ENCODE measurements around the gene TRIO.

The TRIO gene

GRCh38 chr5:14497311-14497710, 354.2 kb downstream of the TRIO start:
- no peak overlapping the region for H3K4me3 ChIP-seq (ENCODE audit: low read depth, low read length)
- TF ChIP-seq CTCF (IDR thresholded peaks at IDR 0.05; ENCODE audit: low read depth, low read length, missing control alignments), result no peak
- no peak for DNase-seq (ENCODE audit: low read depth)
- in situ Hi-C loops (cut with HindIII; ENCODE audit: low sequenced_read_pairs), result no loop called here

- DNase-seq (ENCODE audit: low read depth), result no peak
- in situ Hi-C loops (cut with HindIII; ENCODE audit: low sequenced_read_pairs), result no loop called here
- TF ChIP-seq CTCF (IDR thresholded peaks at IDR 0.05; ENCODE audit: low read depth, low read length, missing control alignments), result no peak
- no peak overlapping the region for H3K4me3 ChIP-seq (ENCODE audit: low read depth, low read length)
These were observed 358.5 kb downstream of the TRIO start for GRCh38 chr5:14501353-14502293.

- in situ Hi-C loops (cut with HindIII; ENCODE audit: low sequenced_read_pairs), result no loop called here
- no peak for DNase-seq (ENCODE audit: low read depth)
- no peak overlapping the region for H3K4me3 ChIP-seq (ENCODE audit: low read depth, low read length)
- no peak for TF ChIP-seq CTCF (IDR thresholded peaks at IDR 0.05; ENCODE audit: low read depth, low read length, missing control alignments)
These were observed 359.1 kb downstream of the TRIO start for GRCh38 chr5:14502294-14502690.

GRCh38 chr5:14503017-14503680, 360.0 kb downstream of the TRIO start:
- in situ Hi-C loops (cut with HindIII; ENCODE audit: low sequenced_read_pairs), result no loop called here
- H3K4me3 ChIP-seq (ENCODE audit: low read depth, low read length), result no peak overlapping the region

GRCh38 chr5:14503681-14504331, 360.7 kb downstream of the TRIO start:
- TF ChIP-seq CTCF (IDR thresholded peaks at IDR 0.05; ENCODE audit: low read depth, low read length, missing control alignments), result no peak
- H3K4me3 ChIP-seq (ENCODE audit: low read depth, low read length), result no peak overlapping the region
- in situ Hi-C loops (cut with HindIII; ENCODE audit: low sequenced_read_pairs), result no loop called here
- DNase-seq (ENCODE audit: low read depth), result no peak

More at GRCh38 chr5:14503017-14503680, 360.0 kb downstream of the TRIO start:
- no peak for DNase-seq (ENCODE audit: low read depth)
- TF ChIP-seq CTCF (IDR thresholded peaks at IDR 0.05; ENCODE audit: low read depth, low read length, missing control alignments), result no peak

- no peak overlapping the region for H3K4me3 ChIP-seq (ENCODE audit: low read depth, low read length)
- DNase-seq (ENCODE audit: low read depth), result no peak
- TF ChIP-seq CTCF (IDR thresholded peaks at IDR 0.05; ENCODE audit: low read depth, low read length, missing control alignments), result no peak
- in situ Hi-C loops (cut with HindIII; ENCODE audit: low sequenced_read_pairs), result no loop called here
These were observed 361.2 kb downstream of the TRIO start for GRCh38 chr5:14504332-14504727.

All from astrocyte of the cerebellum (primary cell).